Glutamatergic neuron (in vitro differentiated cells): Measurements from ENCODE around the gene SOX5. TPM values are rescaled to one million over a fixed set of nuclear protein-coding genes. Genes with fewer than 3 reads are reported as not detected.

Experiments
- DNase-seq: peaks from one replicate; pipeline ENCODE4 v3.0.0; 2022
- H3K27ac Mint-ChIP-seq: one replicate; pipeline ENCODE4 v1.8.0; 2020; ENCODE audit warnings: mild to moderate bottlenecking, mixed read lengths, inconsistent platforms; ENCODE audit not compliant: unreplicated experiment
- H3K27me3 Mint-ChIP-seq: one replicate; pipeline ENCODE4 v1.8.0; 2020; ENCODE audit warnings: mild to moderate bottlenecking, moderate library complexity, mixed read lengths, inconsistent platforms; ENCODE audit not compliant: unreplicated experiment
- H3K36me3 Mint-ChIP-seq: one replicate; pipeline ENCODE4 v1.8.0; 2020; ENCODE audit warnings: mild to moderate bottlenecking, mixed read lengths, inconsistent platforms; ENCODE audit not compliant: unreplicated experiment
- H3K4me1 Mint-ChIP-seq: one replicate; pipeline ENCODE4 v1.8.0; 2020; ENCODE audit warnings: mild to moderate bottlenecking, low read depth, mixed read lengths, inconsistent platforms; ENCODE audit not compliant: unreplicated experiment
- H3K4me3 Mint-ChIP-seq: one replicate; pipeline ENCODE4 v1.8.0; 2020; ENCODE audit warnings: mild to moderate bottlenecking, mixed read lengths, inconsistent platforms; ENCODE audit not compliant: unreplicated experiment
- H3K9me3 Mint-ChIP-seq: one replicate; pipeline ENCODE4 v1.8.0; 2020; ENCODE audit warnings: mild to moderate bottlenecking, moderate library complexity, mixed read lengths, inconsistent platforms; ENCODE audit not compliant: unreplicated experiment
- CTCF ChIP-seq: fragments of 200-600 bp; sonication (generic); IDR thresholded peaks from one replicate; pipeline ENCODE4 v1.5.0; 2021; ENCODE audit not compliant: partially characterized antibody, unreplicated experiment
- total RNA-seq: library from RNA; stranded (reverse); fragmentation: NEBNext Ultra II Directional; extraction: Animal tissue kit (Norgen Biotek cat#: 25700); gene quantifications from one replicate; pipeline ENCODE4 v1.2.1, GENCODE V29; 2021; ENCODE audit not compliant: unreplicated experiment

The SOX5 gene
- total RNA-seq, 1 donor from 2014 or later = 118 TPM

DNA sequence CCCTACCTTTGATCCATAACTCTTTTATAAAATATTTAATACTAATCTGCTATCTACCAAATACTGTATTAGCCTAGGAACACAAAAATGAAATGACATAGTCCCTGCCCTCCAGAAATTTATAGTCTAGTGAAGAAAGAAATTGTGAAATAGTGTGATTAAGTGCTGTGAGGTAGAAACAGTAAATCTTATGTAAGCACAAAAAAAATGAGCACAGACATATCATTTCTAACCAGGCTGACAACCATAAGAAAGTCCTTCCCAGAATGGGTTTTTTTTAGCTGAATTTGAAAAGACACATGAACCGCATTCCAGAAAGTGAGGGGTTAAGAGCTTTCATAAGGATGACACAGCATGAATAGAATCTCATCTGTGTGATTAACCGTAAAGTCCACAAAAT is 145.9 kb downstream of the SOX5 start:
- Mint-ChIP-seq H3K4me1 (peaks cover 14% of the 10 kb centered on the region), H3K27me3 (peaks cover 1% of the 10 kb centered on the region), H3K27ac (no peak overlapping the region), H3K4me3 (no peak overlapping the region), H3K9me3 (peaks cover 2% of the 10 kb centered on the region), H3K36me3 (no peaks in the 10 kb centered on the region)
- DNase-seq = no peak
- TF ChIP-seq CTCF = no peak

- no peak for TF ChIP-seq CTCF
- Mint-ChIP-seq H3K9me3 (peaks cover 2% of the 10 kb centered on the region), H3K4me3 (no peak overlapping the region), H3K36me3 (no peaks in the 10 kb centered on the region), H3K27me3 (no peaks in the 10 kb centered on the region), H3K27ac (no peak overlapping the region), H3K4me1 (peaks cover 16% of the 10 kb centered on the region)
- DNase-seq = no peak
Measured at GRCh38 chr12:23795494-23795893, 154.0 kb downstream of the SOX5 start.

GRCh38 chr12:23781118-23781517 is 168.4 kb downstream of the SOX5 start:
- Mint-ChIP-seq H3K4me3 (no peak overlapping the region), H3K36me3 (peaks cover 7% of the 10 kb centered on the region), H3K9me3 (peaks cover 5% of the 10 kb centered on the region), H3K27ac (no peak overlapping the region), H3K4me1 (no peaks in the 10 kb centered on the region), H3K27me3 (no peaks in the 10 kb centered on the region)
- TF ChIP-seq CTCF = no peak
- DNase-seq = no peak

- H3K9me3 Mint-ChIP-seq = peaks cover 4% of the 10 kb centered on the region
- H3K4me1 Mint-ChIP-seq = peaks cover 2% of the 10 kb centered on the region
- no peak for DNase-seq
- no peaks in the 10 kb centered on the region for H3K27me3 Mint-ChIP-seq
- no peak for TF ChIP-seq CTCF
- no peak overlapping the region for H3K4me3 Mint-ChIP-seq
- H3K27ac Mint-ChIP-seq = no peak overlapping the region
- H3K36me3 Mint-ChIP-seq = peaks cover 7% of the 10 kb centered on the region
Measured at GRCh38 chr12:23775208-23775607, 174.3 kb downstream of the SOX5 start.

- DNase-seq = no peak
Measured at GRCh38 chr12:23771240-23771949, 178.1 kb downstream of the SOX5 start.

More at GRCh38 chr12:23771240-23771949, 178.1 kb downstream of the SOX5 start:
- peaks cover 2% of the 10 kb centered on the region for H3K4me1 Mint-ChIP-seq
- TF ChIP-seq CTCF = no peak
- no peaks in the 10 kb centered on the region for H3K9me3 Mint-ChIP-seq
- H3K36me3 Mint-ChIP-seq = no peaks in the 10 kb centered on the region
- H3K27ac Mint-ChIP-seq = no peak overlapping the region
- no peaks in the 10 kb centered on the region for H3K27me3 Mint-ChIP-seq
- H3K4me3 Mint-ChIP-seq = no peak overlapping the region
